ENCODE results near the gene OGFOD3.

OGFOD3 gene

GRCh38 chr17:82396601-82397435 is 21.6 kb downstream of the OGFOD3 start:
- no peak for TF ChIP-seq CTCF (IDR thresholded peaks at IDR 0.05; ENCODE audit: control extremely low read depth, extremely low read depth, low read depth, missing control alignments)
- DNase-seq (ENCODE audit: extremely low spot score) = no peak
- ChIA-PET POLR2A (no interaction called here), CTCF (no interaction called here)

- no peak for DNase-seq (ENCODE audit: extremely low spot score)
- TF ChIP-seq CTCF (IDR thresholded peaks at IDR 0.05; ENCODE audit: control extremely low read depth, extremely low read depth, low read depth, missing control alignments) = no peak
- ChIA-PET POLR2A (no interaction called here), CTCF (interaction anchor here (1.0 to 2.0 kb wide), 2 partner anchors 22 to 42 kb away, joined by 3 to 4 read pairs; no protein-coding TSS in a partner anchor)
Measured at GRCh38 chr17:82394278-82394677, 24.1 kb downstream of the OGFOD3 start.

GRCh38 chr17:82392941-82393340 is 25.4 kb downstream of the OGFOD3 start:
- ChIA-PET POLR2A (no interaction called here), CTCF (interaction anchor here (1.0 to 1.4 kb wide), 2 partner anchors 29 to 40 kb away, joined by 3 to 4 read pairs; no protein-coding TSS in a partner anchor)
- no peak for DNase-seq (ENCODE audit: extremely low spot score)
- no peak for TF ChIP-seq CTCF (IDR thresholded peaks at IDR 0.05; ENCODE audit: control extremely low read depth, extremely low read depth, low read depth, missing control alignments)

- CTCF ChIA-PET = interaction anchor here (1.4 kb wide), 1 partner anchor 40 kb away, joined by 3 read pairs; no protein-coding TSS in a partner anchor
- no peak for DNase-seq (ENCODE audit: extremely low spot score)
- no peak for TF ChIP-seq CTCF (IDR thresholded peaks at IDR 0.05; ENCODE audit: control extremely low read depth, extremely low read depth, low read depth, missing control alignments)
- POLR2A ChIA-PET = no interaction called here
Measured at GRCh38 chr17:82392209-82392920, 26.0 kb downstream of the OGFOD3 start.

GRCh38 chr17:82391496-82392066 is 26.8 kb downstream of the OGFOD3 start:
- POLR2A ChIA-PET = interaction anchor here (0.6 kb wide), 1 partner anchor 259 kb away, joined by 3 read pairs; no protein-coding TSS in a partner anchor
- CTCF ChIA-PET = no interaction called here
- no peak for DNase-seq (ENCODE audit: extremely low spot score)
- TF ChIP-seq CTCF (IDR thresholded peaks at IDR 0.05; ENCODE audit: control extremely low read depth, extremely low read depth, low read depth, missing control alignments) = no peak

GRCh38 chr17:82390860-82391435 is 27.4 kb downstream of the OGFOD3 start:
- TF ChIP-seq CTCF (IDR thresholded peaks at IDR 0.05; ENCODE audit: control extremely low read depth, extremely low read depth, low read depth, missing control alignments) = no peak
- ChIA-PET CTCF (interaction anchor here (0.9 kb wide), 1 partner anchor 17 kb away, joined by 3 read pairs; no protein-coding TSS in a partner anchor), POLR2A (interaction anchor here (0.6 kb wide), 1 partner anchor 258 kb away, joined by 3 read pairs; no protein-coding TSS in a partner anchor)
- no peak for DNase-seq (ENCODE audit: extremely low spot score)
